Measurements from ENCODE around the gene RAD51B.

The RAD51B gene

GRCh38 chr14:67975470-67975869, 155.9 kb downstream of the RAD51B start:
- no peak for TF ChIP-seq CTCF (IDR thresholded peaks at IDR 0.05; ENCODE audit: insufficient read depth, low read length, poor library complexity, severe bottlenecking)
- no peaks in the 10 kb centered on the region for H3K36me3 ChIP-seq (ENCODE audit: control insufficient read depth, insufficient read depth, low read length)
- no peak for DNase-seq (ENCODE audit: extremely low read depth, insufficient read length)
- H3K27me3 ChIP-seq (replicated peaks; ENCODE audit: control insufficient read depth, insufficient read depth, low read length) = no peaks in the 10 kb centered on the region
- H3K4me3 ChIP-seq (replicated peaks; ENCODE audit: low read depth, low read length) = no peak overlapping the region

GRCh38 chr14:67977434-67978034, 158.0 kb downstream of the RAD51B start:
- no peak for DNase-seq (ENCODE audit: extremely low read depth, insufficient read length)
- Histone ChIP-seq H3K36me3 (ENCODE audit: control insufficient read depth, insufficient read depth, low read length) (no peaks in the 10 kb centered on the region), H3K4me3 (replicated peaks; ENCODE audit: low read depth, low read length) (no peak overlapping the region), H3K27me3 (replicated peaks; ENCODE audit: control insufficient read depth, insufficient read depth, low read length) (no peaks in the 10 kb centered on the region)
- no peak for TF ChIP-seq CTCF (IDR thresholded peaks at IDR 0.05; ENCODE audit: insufficient read depth, low read length, poor library complexity, severe bottlenecking)

- Histone ChIP-seq H3K27me3 (replicated peaks; ENCODE audit: control insufficient read depth, insufficient read depth, low read length) (no peaks in the 10 kb centered on the region), H3K36me3 (ENCODE audit: control insufficient read depth, insufficient read depth, low read length) (no peaks in the 10 kb centered on the region), H3K4me3 (replicated peaks; ENCODE audit: low read depth, low read length) (no peak overlapping the region)
- no peak for DNase-seq (ENCODE audit: extremely low read depth, insufficient read length)
- TF ChIP-seq CTCF (IDR thresholded peaks at IDR 0.05; ENCODE audit: insufficient read depth, low read length, poor library complexity, severe bottlenecking) = no peak
These were observed 159.2 kb downstream of the RAD51B start for GRCh38 chr14:67978749-67979148.

GRCh38 chr14:67982711-67983608, 163.4 kb downstream of the RAD51B start:
- Histone ChIP-seq H3K36me3 (ENCODE audit: control insufficient read depth, insufficient read depth, low read length) (no peaks in the 10 kb centered on the region), H3K4me3 (replicated peaks; ENCODE audit: low read depth, low read length) (no peak overlapping the region), H3K27me3 (replicated peaks; ENCODE audit: control insufficient read depth, insufficient read depth, low read length) (no peaks in the 10 kb centered on the region)
- no peak for TF ChIP-seq CTCF (IDR thresholded peaks at IDR 0.05; ENCODE audit: insufficient read depth, low read length, poor library complexity, severe bottlenecking)
- DNase-seq (ENCODE audit: extremely low read depth, insufficient read length) = no peak

- TF ChIP-seq CTCF (IDR thresholded peaks at IDR 0.05; ENCODE audit: insufficient read depth, low read length, poor library complexity, severe bottlenecking) = no peak
- H3K27me3 ChIP-seq (replicated peaks; ENCODE audit: control insufficient read depth, insufficient read depth, low read length) = no peaks in the 10 kb centered on the region
- no peak for DNase-seq (ENCODE audit: extremely low read depth, insufficient read length)
- H3K4me3 ChIP-seq (replicated peaks; ENCODE audit: low read depth, low read length) = no peak overlapping the region
- H3K36me3 ChIP-seq (ENCODE audit: control insufficient read depth, insufficient read depth, low read length) = no peaks in the 10 kb centered on the region
These were observed 164.7 kb downstream of the RAD51B start for GRCh38 chr14:67984274-67984673.
